Fibroblast of mammary gland (primary cell): ENCODE measurements around the gene TIAM2.

Experiments
- DNase-seq: peaks from one replicate; pipeline ENCODE4 v3.0.0-alpha.2; 2010; ENCODE audit warnings: low read depth
- H3K4me3 ChIP-seq: 2 replicates; pipeline ENCODE4 v1.5.1; 2011; ENCODE audit warnings: low read depth, mild to moderate bottlenecking, low read length, moderate library complexity; ENCODE audit not compliant: control insufficient read depth
- CTCF ChIP-seq: conservative IDR thresholded peaks from 2 replicates; pipeline ENCODE4 v1.5.1; 2011; ENCODE audit warnings: low read depth, low read length, inconsistent platforms; ENCODE audit not compliant: control insufficient read depth, insufficient read depth

Gene TIAM2

GRCh38 chr6:155240905-155241600, 245.9 kb downstream of the TIAM2 start:
- TF ChIP-seq CTCF = no peak
- H3K4me3 ChIP-seq = no peak overlapping the region
- no peak for DNase-seq

- H3K4me3 ChIP-seq = no peak overlapping the region
- DNase-seq = no peak
- no peak for TF ChIP-seq CTCF
Observed at GRCh38 chr6:155241966-155242365, 246.9 kb downstream of the TIAM2 start.

- no peak for DNase-seq
- no peak for TF ChIP-seq CTCF
- no peak overlapping the region for H3K4me3 ChIP-seq
Observed at GRCh38 chr6:155244434-155244833, 249.3 kb downstream of the TIAM2 start.

GRCh38 chr6:155245193-155245592, 250.1 kb downstream of the TIAM2 start:
- H3K4me3 ChIP-seq = no peak overlapping the region
- no peak for TF ChIP-seq CTCF
- DNase-seq = no peak

DNA sequence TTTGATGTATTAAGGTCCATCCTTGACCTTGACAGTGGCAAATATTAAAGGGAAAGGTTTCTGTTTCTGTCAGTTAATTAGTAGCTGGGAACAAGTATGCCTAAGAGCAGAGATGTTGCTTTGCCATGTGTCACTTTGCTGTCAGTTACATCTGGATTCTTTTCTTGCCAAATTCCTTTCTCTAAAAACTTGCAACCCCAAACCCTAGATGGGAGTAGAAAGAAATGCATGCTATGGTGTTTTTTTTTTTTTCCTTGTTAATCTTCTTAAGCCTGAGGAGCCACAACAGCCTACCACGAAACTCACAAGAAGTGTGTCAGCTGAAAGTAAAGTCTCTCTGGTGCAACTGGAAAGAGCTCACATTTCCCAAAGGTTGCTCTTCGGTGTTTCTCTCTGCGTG, 250.7 kb downstream of the TIAM2 start:
- no peak for DNase-seq
- no peak overlapping the region for H3K4me3 ChIP-seq
- no peak for TF ChIP-seq CTCF

- TF ChIP-seq CTCF = no peak
- DNase-seq = no peak
- H3K4me3 ChIP-seq = no peak overlapping the region
Observed at GRCh38 chr6:155246825-155247224, 251.7 kb downstream of the TIAM2 start.

GRCh38 chr6:155247618-155248007, 252.5 kb downstream of the TIAM2 start:
- no peak for TF ChIP-seq CTCF
- H3K4me3 ChIP-seq = no peak overlapping the region
- DNase-seq = peak; percentile 31
